Measurements from ENCODE around the gene STAT2.
"Not testable (repeated sequence)": the region's sequence is repeated elsewhere in the genome, so short reads cannot be mapped to it uniquely, and the experiment has no call there.

Gene STAT2

GRCh38 chr12:56362130-56363059 is 2.5 kb upstream of the STAT2 start, which contains the start of gene APOF:
Gene APOF (minus strand): TSS chr12:56362857. CDS start chr12:56362745, 112 bp downstream.
- DNase-seq, result no peak

GRCh38 chr12:56361487-56362129 is 1.7 kb upstream of the STAT2 start:
- no peak for DNase-seq

- DNase-seq, result peak in 26 of 51 donors; percentile 6 to 69 (median 30)
Observed at GRCh38 chr12:56358836-56359532, 923 bp downstream of the STAT2 start.

- no peak for DNase-seq
Observed at GRCh38 chr12:56351325-56351724, 8.6 kb downstream of the STAT2 start.

- DNase-seq, result no peak
Observed at GRCh38 chr12:56350662-56351061, 9.2 kb downstream of the STAT2 start.

GRCh38 chr12:56348776-56349175 is 11.1 kb downstream of the STAT2 start:
- DNase-seq, result no peak

GRCh38 chr12:56347255-56347654 is 12.7 kb downstream of the STAT2 start:
- DNase-seq, result not testable (repeated sequence)

- peak in 1 of 51 donors; percentile 6 for DNase-seq
Observed at GRCh38 chr12:56346675-56347074, 13.2 kb downstream of the STAT2 start.

- not testable (repeated sequence) for DNase-seq
Observed at GRCh38 chr12:56342290-56342689, 17.6 kb downstream of the STAT2 start.

- DNase-seq, result no peak
Observed at GRCh38 chr12:56341616-56342015, 18.3 kb downstream of the STAT2 start.

- DNase-seq, result no peak
Observed at GRCh38 chr12:56339158-56339422, 20.8 kb downstream of the STAT2 start.

GRCh38 chr12:56338308-56339157 is 21.4 kb downstream of the STAT2 start, which contains the start of gene IL23A:
Gene IL23A (plus strand): TSS chr12:56338884. CDS start chr12:56339045, 161 bp downstream.
- no peak for DNase-seq

GRCh38 chr12:56337753-56338251 is 22.1 kb downstream of the STAT2 start:
- DNase-seq, result no peak

- peak in 10 of 51 donors; percentile 2 to 35 (median 9) for DNase-seq
Observed at GRCh38 chr12:56336361-56337167, 23.3 kb downstream of the STAT2 start.

GRCh38 chr12:56335527-56335926 is 24.4 kb downstream of the STAT2 start:
- DNase-seq, result not testable (repeated sequence)

- DNase-seq, result peak in 1 of 51 donors; percentile 17
Observed at GRCh38 chr12:56334490-56334793, 25.5 kb downstream of the STAT2 start.

GRCh38 chr12:56333679-56334489 is 26.0 kb downstream of the STAT2 start, which contains the start of gene PAN2:
Gene PAN2 (minus strand): TSS chr12:56334000. CDS start chr12:56333094, 906 bp downstream.
- DNase-seq, result peak; percentile 71 to 96 (median 92)

GRCh38 chr12:56333197-56333678 is 26.7 kb downstream of the STAT2 start:
- peak in 5 of 51 donors; percentile 7 to 68 (median 40) for DNase-seq
